SK-N-SH (cell line): ENCODE measurements around the gene CCDC27. TPM values are rescaled to one million over a fixed set of nuclear protein-coding genes. Genes with fewer than 3 reads are reported as not detected.

Source experiments
- CTCF ChIA-PET: fragments of 300-600, 350-600 bp; formaldehyde crosslinking; extraction: SDS; loops from one replicate; lab custom pipeline; 2021; lab: Yijun Ruan, JAX
- POLR2A ChIA-PET: fragments of 350-600 bp; sonication (Branson Sonifier 250); formaldehyde crosslinking; extraction: SDS; loops from one replicate; lab custom pipeline; 2020; ENCODE audit warnings: antibody characterized with exemption, inconsistent platforms; lab: Yijun Ruan, JAX
- DNase-seq: peaks from one replicate; pipeline ENCODE4 v3.0.0; 2012
- H2AFZ ChIP-seq: fragments of 200-600 bp; sonication (generic); 2 replicates; pipeline ENCODE4 v1.8.1; 2016; ENCODE audit warnings: antibody characterized with exemption, mild to moderate bottlenecking, low read depth
- H3F3A ChIP-seq: fragments of 200-600 bp; sonication (generic); replicated peaks from 2 replicates; pipeline ENCODE3; 2016; ENCODE audit warnings: antibody characterized with exemption, mild to moderate bottlenecking; ENCODE audit not compliant: insufficient read depth
- H3K27ac ChIP-seq, 2 experiments: fragments of 200-500 bp in 1 of 2; fragments of 200-600 bp in 1 of 2; sonication (Bioruptor generic) in 1 of 2; sonication (generic), shearing (Covaris generic) in 1 of 2; 2 replicates each; pipeline versions ENCODE4 v1.5.1 to v1.6.1; 2014 to 2016; ENCODE audit warnings: low read depth in 2 of 2, inconsistent platforms in 1 of 2, low read length in 1 of 2, mild to moderate bottlenecking in 1 of 2, mixed read lengths in 1 of 2
- H3K27me3 ChIP-seq: fragments of 200-600 bp; sonication (generic), shearing (Covaris generic); 2 replicates; pipeline ENCODE4 v1.6.1; 2016; ENCODE audit warnings: mixed run types; ENCODE audit not compliant: insufficient read depth
- H3K36me3 ChIP-seq, 2 experiments: fragments of 200-500 bp in 1 of 2; fragments of 200-600 bp in 1 of 2; sonication (Bioruptor generic) in 1 of 2; sonication (generic) in 1 of 2; replicated peaks in 1 of 2; 2 replicates each; pipeline versions ENCODE3 to v1.5.1; 2014 to 2016; ENCODE audit warnings: low read length in 1 of 2, mild to moderate bottlenecking in 1 of 2; ENCODE audit not compliant: insufficient read depth in 2 of 2, control insufficient read depth in 1 of 2
- H3K4me1 ChIP-seq, 2 experiments: fragments of 200-500 bp in 1 of 2; fragments of 200-600 bp in 1 of 2; sonication (Bioruptor generic) in 1 of 2; sonication (generic), shearing (Covaris generic) in 1 of 2; 2 replicates each; pipeline versions ENCODE4 v1.5.1 to v1.6.1; 2014 to 2016; ENCODE audit warnings: low read depth in 1 of 2, low read length in 1 of 2, mixed run types in 1 of 2; ENCODE audit not compliant: insufficient read depth in 2 of 2, control insufficient read depth in 1 of 2
- H3K4me2 ChIP-seq: fragments of 200-600 bp; sonication (generic), shearing (Covaris generic); 2 replicates; pipeline ENCODE4 v1.6.1; 2017; ENCODE audit warnings: mixed run types
- H3K4me3 ChIP-seq, 2 experiments: fragments of 200-500 bp in 1 of 2; fragments of 200-600 bp in 1 of 2; sonication (Bioruptor generic) in 1 of 2; sonication (generic), shearing (Covaris generic) in 1 of 2; 2 replicates each; pipeline versions ENCODE4 v1.5.1 to v1.8.1; 2014 to 2016; ENCODE audit warnings: low read depth in 2 of 2, inconsistent platforms in 1 of 2, low read length in 1 of 2, mild to moderate bottlenecking in 1 of 2, mixed read lengths in 1 of 2, moderate library complexity in 1 of 2
- H3K79me2 ChIP-seq: fragments of 200-600 bp; sonication (generic); 2 replicates; pipeline ENCODE4 v1.8.1; 2017; ENCODE audit warnings: mild to moderate bottlenecking; ENCODE audit not compliant: insufficient read depth
- H3K9ac ChIP-seq: fragments of 200-600 bp; sonication (generic); 2 replicates; pipeline ENCODE4 v1.6.1; 2017; ENCODE audit warnings: mixed run types
- H3K9me2 ChIP-seq: fragments of 200-600 bp; sonication (generic); 2 replicates; pipeline ENCODE4 v1.6.1; 2017; ENCODE audit warnings: mixed run types
- H3K9me3 ChIP-seq: fragments of 200-600 bp; sonication (generic); 2 replicates; pipeline ENCODE4 v1.6.1; 2017; ENCODE audit warnings: mixed run types, mild to moderate bottlenecking, moderate library complexity
- H4K20me1 ChIP-seq: fragments of 200-600 bp; sonication (generic); 2 replicates; pipeline ENCODE4 v1.6.1; 2017; ENCODE audit warnings: mild to moderate bottlenecking, mixed run types; ENCODE audit not compliant: insufficient read depth
- CHD2 ChIP-seq: fragments of 150-350 bp; IDR thresholded peaks from 2 replicates; pipeline ENCODE4 v1.6.1; 2018; ENCODE audit warnings: low read length; ENCODE audit not compliant: partially characterized antibody
- EP300 ChIP-seq, 2 experiments: IDR thresholded peaks; 2 replicates each; pipeline versions ENCODE4 v1.4.0 to v1.6.1; 2012; ENCODE audit warnings: borderline replicate concordance in 1 of 2, low read depth in 1 of 2, low read length in 1 of 2
- FOSL2 ChIP-seq: IDR thresholded peaks from 2 replicates; pipeline ENCODE4 v1.4.0; 2012; ENCODE audit warnings: low read depth, mild to moderate bottlenecking, moderate library complexity, borderline replicate concordance
- FOXM1 ChIP-seq: IDR thresholded peaks from 2 replicates; pipeline ENCODE4 v1.4.0; 2012; ENCODE audit warnings: low read depth, mild to moderate bottlenecking
- GATA2 ChIP-seq: sonication (generic); formaldehyde crosslinking; IDR thresholded peaks from 2 replicates; pipeline ENCODE4 v1.5.0; 2020; ENCODE audit warnings: mild to moderate bottlenecking, missing genetic modification reagents
- JUND ChIP-seq: IDR thresholded peaks from 2 replicates; pipeline ENCODE4 v1.4.0; 2012
- MXI1 ChIP-seq: IDR thresholded peaks from 2 replicates; pipeline ENCODE4 v1.6.1; 2012; ENCODE audit warnings: mild to moderate bottlenecking, low read depth, low read length, improper control_type of control experiment
- RCOR1 ChIP-seq: fragments of 150-350 bp; IDR thresholded peaks from 2 replicates; pipeline ENCODE4 v1.6.1; 2017; ENCODE audit warnings: antibody characterized with exemption, low read length
- REST ChIP-seq: IDR thresholded peaks from 2 replicates; pipeline ENCODE4 v1.6.1; 2012; ENCODE audit warnings: mild to moderate bottlenecking, low read depth, low read length, moderate library complexity
- RFX5 ChIP-seq: IDR thresholded peaks from 2 replicates; pipeline ENCODE4 v1.6.1; 2012; ENCODE audit warnings: mild to moderate bottlenecking, improper control_type of control experiment, low read length
- RXRA ChIP-seq: IDR thresholded peaks from 2 replicates; pipeline ENCODE4 v1.4.0; 2012; ENCODE audit warnings: low read depth, mild to moderate bottlenecking, borderline replicate concordance
- SIN3A ChIP-seq: IDR thresholded peaks from 2 replicates; pipeline ENCODE4 v1.6.1; 2012; ENCODE audit warnings: low read depth, mild to moderate bottlenecking, low read length, moderate library complexity, borderline replicate concordance
- SMC3 ChIP-seq: IDR thresholded peaks from 2 replicates; pipeline ENCODE4 v1.6.1; 2012; ENCODE audit warnings: low read depth, low read length, improper control_type of control experiment
- TAF1 ChIP-seq: IDR thresholded peaks from 2 replicates; pipeline ENCODE4 v1.6.1; 2012; ENCODE audit warnings: low read depth, mild to moderate bottlenecking, low read length, moderate library complexity, borderline replicate concordance
- TCF12 ChIP-seq: IDR thresholded peaks from 2 replicates; pipeline ENCODE4 v1.4.0; 2012
- YY1 ChIP-seq: IDR thresholded peaks from 2 replicates; pipeline ENCODE4 v1.4.0; 2012; ENCODE audit warnings: low read depth, mild to moderate bottlenecking
- ZBTB33 ChIP-seq: IDR thresholded peaks from 2 replicates; pipeline ENCODE4 v1.4.0; 2012; ENCODE audit warnings: low read depth, borderline replicate concordance
- WGBS: methylation state at CpG from one replicate; pipeline ENCODE4 v1.1.6; 2017; ENCODE audit warnings: low lambda C conversion rate; 5-methylcytosine and 5-hydroxymethylcytosine counted together
- polyA plus RNA-seq, 3 experiments: library from polyadenylated mRNA; depleted of rRNA; stranded (reverse); fragments of >200 nt; gene quantifications; 2 replicates each; pipeline ENCODE4 v1.2.3, GENCODE V29; 2012
- TF ChIP-seq, protein P1 (sequence below): fragments of 150-350 bp; IDR thresholded peaks from 2 replicates; pipeline ENCODE4 v1.6.1; 2017; ENCODE audit warnings: antibody characterized with exemption, low read length, low read depth, borderline replicate concordance
- TF ChIP-seq, protein P2 (sequence below): IDR thresholded peaks from 2 replicates; pipeline ENCODE4 v1.4.0; 2012; ENCODE audit warnings: low read depth, borderline replicate concordance
- TF ChIP-seq, protein P3 (sequence below): IDR thresholded peaks from 2 replicates; pipeline ENCODE4 v1.4.0; 2012; ENCODE audit warnings: low read depth

Gene CCDC27
- polyA plus RNA-seq, 1 of the 3 experiments (the other 2 are of a cell fraction), result not detected

- peaks cover 4% of the 10 kb centered on the region; the same call in 1 of the 2 replicates for H3K79me2 ChIP-seq
- no peak overlapping the region for H3K4me2 ChIP-seq
- no peak overlapping the region for H3K4me3 ChIP-seq
- ChIA-PET POLR2A (no interaction called here), CTCF (no interaction called here)
- TF ChIP-seq ZBTB33, result no peak
- TF ChIP-seq TAF1, result no peak
- TF ChIP-seq FOXM1, result no peak
- TF ChIP-seq MXI1, result no peak
- TF ChIP-seq FOSL2, result no peak
- TF ChIP-seq, protein P1, sequence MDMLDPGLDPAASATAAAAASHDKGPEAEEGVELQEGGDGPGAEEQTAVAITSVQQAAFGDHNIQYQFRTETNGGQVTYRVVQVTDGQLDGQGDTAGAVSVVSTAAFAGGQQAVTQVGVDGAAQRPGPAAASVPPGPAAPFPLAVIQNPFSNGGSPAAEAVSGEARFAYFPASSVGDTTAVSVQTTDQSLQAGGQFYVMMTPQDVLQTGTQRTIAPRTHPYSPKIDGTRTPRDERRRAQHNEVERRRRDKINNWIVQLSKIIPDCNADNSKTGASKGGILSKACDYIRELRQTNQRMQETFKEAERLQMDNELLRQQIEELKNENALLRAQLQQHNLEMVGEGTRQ, result no peak
- no peak for TF ChIP-seq RFX5
- TF ChIP-seq RCOR1, result no peak
- TF ChIP-seq, protein P2, sequence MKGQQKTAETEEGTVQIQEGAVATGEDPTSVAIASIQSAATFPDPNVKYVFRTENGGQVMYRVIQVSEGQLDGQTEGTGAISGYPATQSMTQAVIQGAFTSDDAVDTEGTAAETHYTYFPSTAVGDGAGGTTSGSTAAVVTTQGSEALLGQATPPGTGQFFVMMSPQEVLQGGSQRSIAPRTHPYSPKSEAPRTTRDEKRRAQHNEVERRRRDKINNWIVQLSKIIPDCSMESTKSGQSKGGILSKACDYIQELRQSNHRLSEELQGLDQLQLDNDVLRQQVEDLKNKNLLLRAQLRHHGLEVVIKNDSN, result no peak
- TF ChIP-seq SMC3, result no peak
- no peak for TF ChIP-seq EP300 (IDR thresholded peaks at IDR 0.05; ENCODE audit: borderline replicate concordance in 1 of 2, low read depth in 1 of 2, low read length in 1 of 2)
- TF ChIP-seq JUND, result no peak
- TF ChIP-seq, protein P3, sequence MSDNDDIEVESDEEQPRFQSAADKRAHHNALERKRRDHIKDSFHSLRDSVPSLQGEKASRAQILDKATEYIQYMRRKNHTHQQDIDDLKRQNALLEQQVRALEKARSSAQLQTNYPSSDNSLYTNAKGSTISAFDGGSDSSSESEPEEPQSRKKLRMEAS, result no peak
- H3K9me3 ChIP-seq, result no peaks in the 10 kb centered on the region
- DNase-seq, result no peak
- H4K20me1 ChIP-seq, result no peaks in the 10 kb centered on the region
- no peaks in the 10 kb centered on the region for H3K9me2 ChIP-seq
- H3K27ac ChIP-seq, result no peak overlapping the region
- H3K9ac ChIP-seq, result no peak overlapping the region
- WGBS, result 56% methylated on average over 6 of the region's 6 CpGs
- no peak overlapping the region for H2AFZ ChIP-seq
- no peaks in the 10 kb centered on the region for H3K27me3 ChIP-seq
- H3F3A ChIP-seq, result peaks cover 10% of the 10 kb centered on the region
- no peaks in the 10 kb centered on the region for H3K36me3 ChIP-seq
- H3K4me1 ChIP-seq, result peaks cover 0 to 14% of the 10 kb centered on the region in 2 experiments; a peak in 1 of 4 replicates
These were observed 1.5 kb upstream of the CCDC27 start for GRCh38 chr1:3750741-3751140.

DNA sequence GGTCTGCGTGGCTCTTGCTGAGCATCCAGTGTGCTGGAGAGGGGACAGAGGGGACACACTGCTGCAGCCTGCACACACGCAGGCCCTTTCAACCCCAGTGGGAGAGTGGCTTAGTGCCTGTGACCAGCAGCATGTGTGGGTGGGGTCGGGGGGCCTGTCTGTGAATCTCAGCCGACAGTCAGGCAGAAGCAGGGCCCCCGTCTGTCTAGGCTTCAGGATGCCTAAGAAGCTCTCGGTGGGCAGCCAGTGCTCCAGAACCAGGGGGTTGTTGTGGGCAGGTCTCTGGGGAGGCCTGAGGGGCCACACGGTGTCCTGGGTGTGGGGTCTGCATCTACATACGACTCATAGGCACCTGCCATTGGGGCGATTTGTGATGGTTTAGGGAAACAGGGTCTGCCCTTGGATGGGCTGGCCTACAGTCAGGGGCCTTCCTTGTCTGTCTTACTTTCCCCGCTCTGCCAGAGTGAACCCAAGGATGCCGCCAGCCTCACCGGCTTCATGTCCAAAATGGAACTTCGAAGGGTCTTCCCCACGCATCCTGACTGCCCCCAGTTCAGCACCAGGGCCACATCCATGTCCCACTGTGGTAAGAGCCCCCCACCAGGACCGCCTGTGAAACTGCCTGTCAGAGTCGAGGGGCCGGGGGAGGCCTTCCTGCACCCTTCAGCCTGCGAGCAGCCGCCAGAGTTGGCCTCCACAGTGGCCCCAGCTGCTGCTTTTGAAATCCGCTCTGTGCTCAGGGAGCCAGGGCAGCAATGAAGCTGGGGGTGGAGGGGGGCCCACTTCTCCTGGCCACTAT, 1.6 kb downstream of the CCDC27 start:
- ChIA-PET POLR2A (interaction anchor here (0.6 kb wide), 1 partner anchor 20 kb away, joined by 8 read pairs; no protein-coding TSS in a partner anchor), CTCF (no interaction called here)
- DNase-seq, result no peak
- H3K9me2 ChIP-seq, result no peaks in the 10 kb centered on the region
- H3F3A ChIP-seq, result no peaks in the 10 kb centered on the region
- H3K4me3 ChIP-seq, result no peak overlapping the region
- H4K20me1 ChIP-seq, result no peaks in the 10 kb centered on the region
- H2AFZ ChIP-seq, result no peak overlapping the region
- no peaks in the 10 kb centered on the region for H3K79me2 ChIP-seq
- H3K9ac ChIP-seq, result no peak overlapping the region
- WGBS, result 61% methylated on average over 10 of the region's 20 CpGs
- H3K27ac ChIP-seq, result no peak overlapping the region
- H3K4me2 ChIP-seq, result no peak overlapping the region
- no peaks in the 10 kb centered on the region for H3K4me1 ChIP-seq
- H3K9me3 ChIP-seq, result no peaks in the 10 kb centered on the region
- no peaks in the 10 kb centered on the region for H3K27me3 ChIP-seq
- H3K36me3 ChIP-seq, result no peaks in the 10 kb centered on the region
- TF ChIP-seq CHD2 (no peak), TCF12 (no peak), SIN3A (no peak), REST (no peak), GATA2 (no peak), YY1 (no peak), RXRA (no peak)
